GM12864 (cell line): ENCODE measurements around the gene CFAP99.

Experiments used
- DNase-seq: peaks from one replicate; pipeline ENCODE4 v3.0.0-alpha.2; 2011; ENCODE audit warnings: low read depth
- H3K4me3 ChIP-seq: 2 replicates; pipeline ENCODE4 v1.5.1; 2011; ENCODE audit warnings: mild to moderate bottlenecking, low read depth, low read length, control low read depth
- CTCF ChIP-seq: IDR thresholded peaks from 2 replicates; pipeline ENCODE4 v1.5.1; 2011; ENCODE audit warnings: low read depth, mild to moderate bottlenecking, moderate library complexity, low read length, control low read depth, inconsistent platforms; ENCODE audit errors: missing control alignments

Gene CFAP99

GRCh38 chr4:2510351-2511259, 91.8 kb downstream of the CFAP99 start:
- no peak overlapping the region for H3K4me3 ChIP-seq
- DNase-seq: no peak
- TF ChIP-seq CTCF: no peak

GRCh38 chr4:2511645-2512131, 92.9 kb downstream of the CFAP99 start:
- no peak for DNase-seq
- no peak overlapping the region for H3K4me3 ChIP-seq
- TF ChIP-seq CTCF: no peak
